NCI-H2107 treated with DMSO at 0.1 percent for 48 hours (cell line): Measurements from ENCODE around the gene PPARGC1A.
A peak's percentile ranks its signal among the peaks of the same experiment; 100 is the strongest.

Experiments used
- DNase-seq: peaks from one replicate; lab custom pipeline; 2025; ENCODE audit not compliant: unreplicated experiment; lab: John Stamatoyannopoulos, UW

PPARGC1A gene

GRCh38 chr4:23881052-23881501, 8.8 kb downstream of the PPARGC1A start:
- peak; percentile 41 for DNase-seq

- peak; percentile 7 for DNase-seq
These were observed 10.7 kb downstream of the PPARGC1A start for GRCh38 chr4:23878912-23879732.

- DNase-seq, result no peak
These were observed 11.5 kb downstream of the PPARGC1A start for GRCh38 chr4:23878246-23878891.

GRCh38 chr4:23877758-23878229, 12.1 kb downstream of the PPARGC1A start:
- no peak for DNase-seq

- no peak for DNase-seq
These were observed 13.3 kb downstream of the PPARGC1A start for GRCh38 chr4:23876418-23877089.

GRCh38 chr4:23875317-23875716, 14.5 kb downstream of the PPARGC1A start:
- DNase-seq, result no peak

GRCh38 chr4:23874536-23874901, 15.3 kb downstream of the PPARGC1A start:
- no peak for DNase-seq

- DNase-seq, result no peak
These were observed 15.9 kb downstream of the PPARGC1A start for GRCh38 chr4:23873717-23874535.

- no peak for DNase-seq
These were observed 18.4 kb downstream of the PPARGC1A start for GRCh38 chr4:23871426-23871825.

GRCh38 chr4:23866450-23867075, 23.3 kb downstream of the PPARGC1A start:
- no peak for DNase-seq

GRCh38 chr4:23861897-23862296, 27.9 kb downstream of the PPARGC1A start:
- DNase-seq, result no peak

- no peak for DNase-seq
These were observed 28.9 kb downstream of the PPARGC1A start for GRCh38 chr4:23860919-23861318.

GRCh38 chr4:23857367-23857959, 32.4 kb downstream of the PPARGC1A start:
- no peak for DNase-seq

GRCh38 chr4:23856630-23857029, 33.2 kb downstream of the PPARGC1A start:
- DNase-seq, result no peak

GRCh38 chr4:23855912-23856605, 33.8 kb downstream of the PPARGC1A start:
- DNase-seq, result no peak

GRCh38 chr4:23853986-23854660, 35.7 kb downstream of the PPARGC1A start:
- no peak for DNase-seq

- no peak for DNase-seq
These were observed 38.4 kb downstream of the PPARGC1A start for GRCh38 chr4:23851464-23851863.

- no peak for DNase-seq
These were observed 42.7 kb downstream of the PPARGC1A start for GRCh38 chr4:23847158-23847557.

- DNase-seq, result no peak
These were observed 44.9 kb downstream of the PPARGC1A start for GRCh38 chr4:23844961-23845360.
